KMS-11 (cell line): Measurements from ENCODE around the gene TXNRD1.
"Not testable (repeated sequence)": the region's sequence is repeated elsewhere in the genome, so short reads cannot be mapped to it uniquely, and the experiment has no call there.

Experiments used
- H2AFZ ChIP-seq: fragments of 200-600 bp; sonication (generic); 2 replicates; pipeline ENCODE4 v1.6.1; 2016; ENCODE audit warnings: antibody characterized with exemption, mixed run types, low read depth
- H3K27ac ChIP-seq: fragments of 200-600 bp; sonication (generic); 2 replicates; pipeline ENCODE4 v1.6.1; 2016; ENCODE audit warnings: mild to moderate bottlenecking, mixed run types
- H3K27me3 ChIP-seq: fragments of 200-600 bp; sonication (generic); 2 replicates; pipeline ENCODE4 v1.6.1; 2017; ENCODE audit warnings: mild to moderate bottlenecking, low read depth, mixed run types, moderate library complexity; ENCODE audit not compliant: insufficient read depth
- H3K36me3 ChIP-seq: fragments of 200-600 bp; sonication (generic); 2 replicates; pipeline ENCODE4 v1.6.1; 2017; ENCODE audit warnings: mild to moderate bottlenecking, mixed run types; ENCODE audit not compliant: insufficient read depth
- H3K4me1 ChIP-seq: fragments of 200-600 bp; sonication (generic); 2 replicates; pipeline ENCODE4 v1.6.1; 2016; ENCODE audit warnings: mild to moderate bottlenecking, low read depth, mixed run types; ENCODE audit not compliant: poor library complexity, severe bottlenecking
- H3K4me2 ChIP-seq: fragments of 200-600 bp; sonication (generic); 2 replicates; pipeline ENCODE4 v1.7.0; 2016; ENCODE audit warnings: mild to moderate bottlenecking, mixed run types
- H3K4me3 ChIP-seq: fragments of 200-600 bp; sonication (generic); IDR thresholded peaks from 2 replicates; pipeline ENCODE4 v1.6.1; 2017; ENCODE audit warnings: low read depth, low read length, mixed read lengths; ENCODE audit not compliant: insufficient read depth
- H3K79me2 ChIP-seq: fragments of 200-600 bp; sonication (generic); 2 replicates; pipeline ENCODE4 v1.6.1; 2016; ENCODE audit warnings: low read depth, mixed run types; ENCODE audit not compliant: insufficient read depth
- H3K9ac ChIP-seq: fragments of 200-600 bp; sonication (generic); 2 replicates; pipeline ENCODE4 v1.6.1; 2016; ENCODE audit warnings: mild to moderate bottlenecking, mixed run types
- H4K20me1 ChIP-seq: fragments of 200-600 bp; sonication (generic); 2 replicates; pipeline ENCODE4 v1.6.1; 2016; ENCODE audit warnings: mild to moderate bottlenecking, mixed run types; ENCODE audit not compliant: insufficient read depth
- TF ChIP-seq, protein P1 (sequence below): fragments of 200-600 bp; sonication (generic); conservative IDR thresholded peaks from 2 replicates; pipeline ENCODE4 v1.6.1; 2017; ENCODE audit warnings: low read depth, mild to moderate bottlenecking, antibody characterized with exemption, low read length, moderate library complexity, mixed read lengths

The TXNRD1 gene

DNA sequence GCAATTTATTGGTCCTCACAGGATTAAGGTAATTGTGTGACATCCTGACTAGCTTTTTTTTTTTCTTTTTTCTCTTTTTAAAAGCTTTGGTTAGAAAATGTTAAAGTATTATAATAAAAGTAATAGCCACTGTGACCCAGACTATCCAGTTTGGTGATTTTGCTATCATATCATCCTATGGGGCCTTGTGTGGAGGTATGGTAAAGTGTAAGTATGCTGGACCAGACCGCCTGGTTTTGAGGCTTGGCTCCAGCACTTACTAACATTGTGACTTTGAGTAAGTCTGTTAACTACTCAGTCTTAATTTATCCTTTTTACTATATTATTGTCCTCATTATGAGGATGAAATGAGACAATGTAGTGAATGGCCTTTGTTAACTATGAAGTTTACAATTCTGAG, 103.4 kb downstream of the TXNRD1 start:
- Histone ChIP-seq H4K20me1 (no peaks in the 10 kb centered on the region), H3K4me1 (no peaks in the 10 kb centered on the region), H3K4me2 (no peak overlapping the region), H3K4me3 (no peak overlapping the region), H3K27ac (no peak overlapping the region), H3K36me3 (peaks cover 11% of the 10 kb centered on the region), H3K27me3 (no peaks in the 10 kb centered on the region), H3K79me2 (no peaks in the 10 kb centered on the region; the same call in 1 of the 2 replicates), H2AFZ (no peak overlapping the region), H3K9ac (no peak overlapping the region)
- TF ChIP-seq, protein P1, sequence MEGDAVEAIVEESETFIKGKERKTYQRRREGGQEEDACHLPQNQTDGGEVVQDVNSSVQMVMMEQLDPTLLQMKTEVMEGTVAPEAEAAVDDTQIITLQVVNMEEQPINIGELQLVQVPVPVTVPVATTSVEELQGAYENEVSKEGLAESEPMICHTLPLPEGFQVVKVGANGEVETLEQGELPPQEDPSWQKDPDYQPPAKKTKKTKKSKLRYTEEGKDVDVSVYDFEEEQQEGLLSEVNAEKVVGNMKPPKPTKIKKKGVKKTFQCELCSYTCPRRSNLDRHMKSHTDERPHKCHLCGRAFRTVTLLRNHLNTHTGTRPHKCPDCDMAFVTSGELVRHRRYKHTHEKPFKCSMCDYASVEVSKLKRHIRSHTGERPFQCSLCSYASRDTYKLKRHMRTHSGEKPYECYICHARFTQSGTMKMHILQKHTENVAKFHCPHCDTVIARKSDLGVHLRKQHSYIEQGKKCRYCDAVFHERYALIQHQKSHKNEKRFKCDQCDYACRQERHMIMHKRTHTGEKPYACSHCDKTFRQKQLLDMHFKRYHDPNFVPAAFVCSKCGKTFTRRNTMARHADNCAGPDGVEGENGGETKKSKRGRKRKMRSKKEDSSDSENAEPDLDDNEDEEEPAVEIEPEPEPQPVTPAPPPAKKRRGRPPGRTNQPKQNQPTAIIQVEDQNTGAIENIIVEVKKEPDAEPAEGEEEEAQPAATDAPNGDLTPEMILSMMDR: no peak

DNA sequence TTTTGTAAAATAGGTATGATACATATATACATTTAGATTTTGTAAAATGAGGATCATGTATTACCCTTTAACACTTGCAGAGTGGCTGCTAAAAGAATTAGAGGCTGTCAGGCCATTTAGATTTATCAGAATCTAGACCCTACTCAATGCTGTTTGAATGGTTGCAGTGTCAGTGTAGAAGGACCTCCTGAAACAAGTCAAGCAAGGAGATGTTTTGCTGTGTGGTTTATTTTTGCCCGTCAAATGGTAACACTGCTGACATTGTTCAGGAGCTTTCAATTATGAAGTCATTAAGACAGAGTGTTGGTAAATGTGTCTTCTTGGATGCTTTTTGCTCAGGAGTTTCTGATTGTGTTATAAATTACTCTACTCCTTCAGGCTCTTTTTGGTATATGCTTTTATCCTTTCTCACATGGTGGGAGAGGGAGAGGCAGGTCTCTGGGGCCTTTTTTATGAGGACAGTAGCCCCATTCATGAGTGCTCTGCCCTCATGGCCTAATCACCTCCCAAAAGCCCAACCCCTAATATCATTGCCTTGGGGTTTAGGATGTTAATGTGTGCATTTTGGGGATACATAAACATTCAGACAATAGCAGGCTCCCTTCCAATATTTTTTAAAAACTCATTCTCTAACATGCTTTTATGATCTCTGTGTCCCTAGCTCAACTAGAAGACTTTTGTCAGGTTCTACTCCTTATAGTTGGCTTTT, 104.5 kb downstream of the TXNRD1 start:
- peaks cover 11% of the 10 kb centered on the region for H3K36me3 ChIP-seq
- TF ChIP-seq, protein P1: no peak
- H3K4me1 ChIP-seq: no peaks in the 10 kb centered on the region

DNA sequence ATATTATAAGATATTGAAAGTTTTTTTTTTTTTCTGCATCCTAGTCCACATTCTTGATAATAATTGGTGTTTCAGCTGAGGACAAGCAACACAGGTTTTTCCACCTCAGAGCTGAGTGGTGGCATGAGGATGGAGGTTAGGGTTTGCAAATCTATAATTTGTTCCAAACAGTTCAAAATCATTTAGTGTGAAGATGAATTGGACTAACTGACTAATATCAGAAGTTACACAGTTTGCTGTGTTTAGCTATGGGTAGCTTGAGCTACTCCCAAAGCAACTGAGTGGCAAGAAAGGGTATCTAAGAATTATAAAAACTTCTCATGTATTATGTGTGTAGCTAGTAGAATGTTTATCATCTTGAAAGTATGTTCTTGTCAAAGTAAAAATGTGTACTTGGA, 105.0 kb downstream of the TXNRD1 start:
- Histone ChIP-seq H3K27me3 (no peaks in the 10 kb centered on the region), H3K4me3 (no peak overlapping the region), H3K36me3 (peaks cover 11% of the 10 kb centered on the region), H3K4me2 (no peak overlapping the region), H2AFZ (no peak overlapping the region), H3K9ac (no peak overlapping the region), H4K20me1 (no peaks in the 10 kb centered on the region), H3K4me1 (no peaks in the 10 kb centered on the region), H3K27ac (no peak overlapping the region), H3K79me2 (no peaks in the 10 kb centered on the region; the same call in 1 of the 2 replicates)
- TF ChIP-seq, protein P1: no peak

More for the DNA sequence above, 104.5 kb downstream of the TXNRD1 start:
- Histone ChIP-seq H3K4me3 (no peak overlapping the region), H4K20me1 (no peaks in the 10 kb centered on the region), H3K27ac (no peak overlapping the region), H3K9ac (no peak overlapping the region), H3K4me2 (no peak overlapping the region), H2AFZ (no peak overlapping the region), H3K79me2 (no peaks in the 10 kb centered on the region; the same call in 1 of the 2 replicates), H3K27me3 (no peaks in the 10 kb centered on the region)

DNA sequence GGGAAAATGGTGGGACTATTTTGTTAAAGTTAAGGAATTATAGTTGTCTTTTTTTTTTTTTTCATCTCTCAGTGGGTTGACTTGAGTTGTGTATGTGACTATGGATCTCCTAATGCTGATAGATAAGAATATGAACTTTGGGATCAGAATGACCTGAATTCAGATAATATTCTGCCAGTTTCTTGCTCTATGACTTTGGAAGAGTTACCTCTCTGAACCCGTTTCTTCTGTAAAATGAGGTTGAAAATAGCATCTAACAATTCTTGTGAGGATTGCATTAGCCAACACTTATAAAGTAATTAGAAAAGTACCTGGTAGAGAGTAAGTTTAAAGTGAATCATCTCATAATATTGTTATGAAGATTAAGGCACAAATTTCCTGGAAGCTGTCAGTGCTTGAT, 106.4 kb downstream of the TXNRD1 start:
- Histone ChIP-seq H3K79me2 (no peaks in the 10 kb centered on the region; the same call in 1 of the 2 replicates), H2AFZ (no peak overlapping the region), H3K4me3 (no peak overlapping the region), H3K4me2 (no peak overlapping the region), H3K27me3 (no peaks in the 10 kb centered on the region), H3K9ac (no peak overlapping the region), H3K27ac (no peak overlapping the region), H3K36me3 (peaks cover 15% of the 10 kb centered on the region), H4K20me1 (no peaks in the 10 kb centered on the region), H3K4me1 (no peaks in the 10 kb centered on the region)
- TF ChIP-seq, protein P1: no peak

DNA sequence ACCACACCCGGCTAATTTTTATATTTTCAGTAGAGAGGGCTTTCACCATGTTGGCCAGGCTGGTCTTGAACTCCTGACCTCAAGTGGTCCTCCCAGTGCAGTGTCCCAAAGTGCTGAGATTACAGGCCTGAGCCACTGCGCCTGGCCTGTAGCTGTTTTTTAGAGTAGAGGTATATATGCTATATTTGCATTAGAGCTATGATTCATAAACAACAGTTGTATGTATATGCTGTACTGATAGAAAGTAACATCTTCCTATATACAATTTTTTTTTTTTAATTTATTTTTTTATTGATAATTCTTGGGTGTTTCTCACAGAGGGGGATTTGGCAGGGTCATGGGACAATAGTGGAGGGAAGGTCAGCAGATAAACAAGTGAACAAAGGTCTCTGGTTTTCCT, 107.0 kb downstream of the TXNRD1 start:
- H3K4me1 ChIP-seq, H3K4me2 ChIP-seq, H2AFZ ChIP-seq: not testable (repeated sequence)

More for the DNA sequence above, 107.0 kb downstream of the TXNRD1 start:
- H3K36me3 ChIP-seq: peaks cover 15% of the 10 kb centered on the region
- H3K27me3 ChIP-seq, H4K20me1 ChIP-seq, H3K79me2 ChIP-seq, H3K4me3 ChIP-seq, H3K9ac ChIP-seq, H3K27ac ChIP-seq: not testable (repeated sequence)
